IMR-90 (cell line): ENCODE measurements around the gene UTF1. TPM values are rescaled to one million over a fixed set of nuclear protein-coding genes. Genes with fewer than 3 reads are reported as not detected.

ENCODE experiments used
- microRNA-seq, 2 experiments: library from miRNA; stranded (forward) in 1 of 2; unstranded in 1 of 2; fragments of 10-50 nt in 1 of 2; fragments of <30 nt in 1 of 2; gene quantifications in 1 of 2; microRNA quantifications in 1 of 2; one replicate each; pipeline versions ENCODE3 to v1.1.0; 2013 to 2020; ENCODE audit not compliant: insufficient read depth in 1 of 2, insufficient read length in 1 of 2, unreplicated experiment in 1 of 2
- polyA plus RNA-seq, 3 experiments: library from polyadenylated mRNA; depleted of rRNA; stranded (reverse); fragments of >200 nt; gene quantifications; 2 replicates each; pipeline ENCODE4 v1.2.3, GENCODE V29; 2012; ENCODE audit warnings: low replicate concordance in 1 of 3
- total RNA-seq: library from RNA; depleted of rRNA; stranded (reverse); fragments of >200 nt; gene quantifications from 2 replicates; pipeline ENCODE4 v1.2.3, GENCODE V29; 2012; rRNA removed

The UTF1 gene
- total and polyA plus RNA-seq, 2 of the 4 experiments (the other 2 are of a cell fraction), result not detected

Small RNA genes lying within 50 kb of the gene (microRNA-seq; reads per million reads assigned to microRNA genes)
- not detected for gene MIR202 (ENCODE audit: unreplicated experiment)

Other genes with a start within 250 kb of the UTF1 start
- not detected in 2 replicates for gene ADGRA1, start 142.3 kb upstream of the UTF1 start, total RNA-seq
- not detected in 2 replicates for gene ADGRA1, start 142.3 kb upstream of the UTF1 start, polyA plus RNA-seq (2012; rRNA removed)
- gene KNDC1, start 70.0 kb upstream of the UTF1 start, total RNA-seq, result 0.18 and 0.56 TPM in 2 replicates
- gene KNDC1, start 70.0 kb upstream of the UTF1 start, polyA plus RNA-seq (2012; rRNA removed), result 1.1 TPM in 2 replicates
- not detected in 2 replicates for gene VENTX, start 7.6 kb downstream of the UTF1 start, total RNA-seq
- gene VENTX, start 7.6 kb downstream of the UTF1 start, polyA plus RNA-seq (2012; rRNA removed), result not detected in 2 replicates
- gene ADAM8, start 46.7 kb downstream of the UTF1 start, total RNA-seq, result under 0.01 and 0.28 TPM in 2 replicates
- gene ADAM8, start 46.7 kb downstream of the UTF1 start, polyA plus RNA-seq (2012; rRNA removed), result 0.74 and 0.90 TPM in 2 replicates
- 65.0 and 72.6 TPM in 2 replicates for gene TUBGCP2, start 78.7 kb downstream of the UTF1 start, total RNA-seq
- 48.1 and 48.6 TPM in 2 replicates for gene TUBGCP2, start 78.7 kb downstream of the UTF1 start, polyA plus RNA-seq (2012; rRNA removed)
- gene ZNF511, start 78.7 kb downstream of the UTF1 start, total RNA-seq, result 13.6 and 14.2 TPM in 2 replicates
- gene ZNF511, start 78.7 kb downstream of the UTF1 start, polyA plus RNA-seq (2012; rRNA removed), result 32.6 and 36.8 TPM in 2 replicates
- gene CALY, start 106.7 kb downstream of the UTF1 start, total RNA-seq, result not detected in 2 replicates
- gene CALY, start 106.7 kb downstream of the UTF1 start, polyA plus RNA-seq (2012; rRNA removed), result 0.34 and 0.62 TPM in 2 replicates
- gene PRAP1, start 117.2 kb downstream of the UTF1 start, total RNA-seq, result not detected in 2 replicates
- not detected in 2 replicates for gene PRAP1, start 117.2 kb downstream of the UTF1 start, polyA plus RNA-seq (2012; rRNA removed)
- gene FUOM, start 127.8 kb downstream of the UTF1 start, total RNA-seq, result 26.3 and 28.1 TPM in 2 replicates
- 52.8 and 71.2 TPM in 2 replicates for gene FUOM, start 127.8 kb downstream of the UTF1 start, polyA plus RNA-seq (2012; rRNA removed)
- 60.8 and 71.1 TPM in 2 replicates for gene ECHS1, start 143.1 kb downstream of the UTF1 start, total RNA-seq
- 83.3 and 84.2 TPM in 2 replicates for gene ECHS1, start 143.1 kb downstream of the UTF1 start, polyA plus RNA-seq (2012; rRNA removed)
- gene PAOX, start 149.0 kb downstream of the UTF1 start, total RNA-seq, result 3.6 and 3.8 TPM in 2 replicates
- gene PAOX, start 149.0 kb downstream of the UTF1 start, polyA plus RNA-seq (2012; rRNA removed), result 4.3 and 4.5 TPM in 2 replicates
- gene MTG1, start 163.9 kb downstream of the UTF1 start, total RNA-seq, result 38.0 and 38.5 TPM in 2 replicates
- gene MTG1, start 163.9 kb downstream of the UTF1 start, polyA plus RNA-seq (2012; rRNA removed), result 64.8 and 70.0 TPM in 2 replicates
- 0.28 and 0.36 TPM in 2 replicates for gene SPRN, start 194.4 kb downstream of the UTF1 start, total RNA-seq
- 2.3 and 2.4 TPM in 2 replicates for gene SPRN, start 194.4 kb downstream of the UTF1 start, polyA plus RNA-seq (2012; rRNA removed)
- 0.28 and 0.54 TPM in 2 replicates for gene SCART1, start 223.7 kb downstream of the UTF1 start, total RNA-seq
- gene SCART1, start 223.7 kb downstream of the UTF1 start, polyA plus RNA-seq (2012; rRNA removed), result 1.5 and 2.1 TPM in 2 replicates